NB4 (cell line): ENCODE data around the gene WDR73.

Experiments used
- DNase-seq: peaks from one replicate; pipeline ENCODE4 v3.0.0; 2010; ENCODE audit warnings: low read depth
- H3K4me3 ChIP-seq: one replicate; pipeline ENCODE4 v1.5.1; 2011; ENCODE audit warnings: mild to moderate bottlenecking, low read depth, low read length, moderate library complexity
- MYC ChIP-seq: IDR thresholded peaks from 2 replicates; pipeline ENCODE4 v1.6.1; 2011; ENCODE audit warnings: low read depth, low read length
- POLR2A ChIP-seq: IDR thresholded peaks from 2 replicates; pipeline ENCODE4 v1.6.1; 2011; ENCODE audit warnings: mild to moderate bottlenecking; ENCODE audit not compliant: insufficient read length; ENCODE audit errors: extremely low read depth
- TF ChIP-seq, protein P1 (sequence below): IDR thresholded peaks from 2 replicates; pipeline ENCODE4 v1.6.1; 2011; ENCODE audit warnings: low read depth, low read length
- TF ChIP-seq, protein P2 (sequence below): IDR thresholded peaks from one replicate; pipeline ENCODE4 v1.5.1; 2012; ENCODE audit warnings: low read depth, low read length

WDR73 gene

DNA sequence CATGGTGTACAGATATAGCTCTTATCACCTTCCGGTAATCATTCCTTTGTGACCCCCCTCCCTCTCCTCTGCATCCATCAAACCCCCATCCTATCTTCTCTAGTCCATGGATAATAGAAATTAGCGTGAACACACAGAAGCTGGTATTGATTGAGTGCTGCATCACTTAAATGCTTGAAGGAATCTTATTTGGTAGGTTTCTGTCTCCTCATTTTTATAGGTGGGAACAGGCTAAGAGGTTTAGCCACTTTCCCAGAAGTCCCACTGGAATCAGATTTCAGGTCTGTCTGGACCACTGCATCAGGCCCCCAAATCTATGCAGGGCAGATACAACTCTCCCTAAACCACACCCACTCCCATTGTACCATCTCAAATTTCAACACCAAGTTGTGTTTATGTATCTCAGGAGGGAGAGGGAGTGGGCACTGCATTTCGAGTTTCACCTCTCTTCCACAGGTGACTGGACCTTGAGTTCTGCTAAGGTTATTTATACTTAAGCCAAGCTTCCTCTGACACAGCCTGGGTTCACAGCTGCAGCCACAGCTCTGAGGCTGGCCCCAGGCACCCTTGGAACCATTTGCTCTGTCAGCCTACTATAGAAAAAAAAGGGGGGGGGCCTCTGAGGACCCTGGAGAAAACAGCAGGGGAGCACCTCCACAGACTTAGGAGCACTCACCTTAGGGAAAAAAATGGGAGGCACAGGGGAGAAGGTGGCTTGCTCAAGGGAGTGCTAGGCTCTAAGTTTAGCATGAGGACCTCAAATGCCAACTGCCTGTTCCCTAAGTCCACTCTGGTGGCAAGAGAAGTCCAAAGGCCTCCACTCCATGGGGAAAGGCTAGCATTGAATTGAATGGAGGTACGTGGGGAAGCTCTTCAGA, 6.1 kb upstream of the WDR73 start:
- TF ChIP-seq, protein P1, sequence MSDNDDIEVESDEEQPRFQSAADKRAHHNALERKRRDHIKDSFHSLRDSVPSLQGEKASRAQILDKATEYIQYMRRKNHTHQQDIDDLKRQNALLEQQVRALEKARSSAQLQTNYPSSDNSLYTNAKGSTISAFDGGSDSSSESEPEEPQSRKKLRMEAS: no peak
- no peak for TF ChIP-seq MYC
- no peak for TF ChIP-seq POLR2A
- TF ChIP-seq, protein P2, sequence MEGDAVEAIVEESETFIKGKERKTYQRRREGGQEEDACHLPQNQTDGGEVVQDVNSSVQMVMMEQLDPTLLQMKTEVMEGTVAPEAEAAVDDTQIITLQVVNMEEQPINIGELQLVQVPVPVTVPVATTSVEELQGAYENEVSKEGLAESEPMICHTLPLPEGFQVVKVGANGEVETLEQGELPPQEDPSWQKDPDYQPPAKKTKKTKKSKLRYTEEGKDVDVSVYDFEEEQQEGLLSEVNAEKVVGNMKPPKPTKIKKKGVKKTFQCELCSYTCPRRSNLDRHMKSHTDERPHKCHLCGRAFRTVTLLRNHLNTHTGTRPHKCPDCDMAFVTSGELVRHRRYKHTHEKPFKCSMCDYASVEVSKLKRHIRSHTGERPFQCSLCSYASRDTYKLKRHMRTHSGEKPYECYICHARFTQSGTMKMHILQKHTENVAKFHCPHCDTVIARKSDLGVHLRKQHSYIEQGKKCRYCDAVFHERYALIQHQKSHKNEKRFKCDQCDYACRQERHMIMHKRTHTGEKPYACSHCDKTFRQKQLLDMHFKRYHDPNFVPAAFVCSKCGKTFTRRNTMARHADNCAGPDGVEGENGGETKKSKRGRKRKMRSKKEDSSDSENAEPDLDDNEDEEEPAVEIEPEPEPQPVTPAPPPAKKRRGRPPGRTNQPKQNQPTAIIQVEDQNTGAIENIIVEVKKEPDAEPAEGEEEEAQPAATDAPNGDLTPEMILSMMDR: no peak
- DNase-seq: no peak

DNA sequence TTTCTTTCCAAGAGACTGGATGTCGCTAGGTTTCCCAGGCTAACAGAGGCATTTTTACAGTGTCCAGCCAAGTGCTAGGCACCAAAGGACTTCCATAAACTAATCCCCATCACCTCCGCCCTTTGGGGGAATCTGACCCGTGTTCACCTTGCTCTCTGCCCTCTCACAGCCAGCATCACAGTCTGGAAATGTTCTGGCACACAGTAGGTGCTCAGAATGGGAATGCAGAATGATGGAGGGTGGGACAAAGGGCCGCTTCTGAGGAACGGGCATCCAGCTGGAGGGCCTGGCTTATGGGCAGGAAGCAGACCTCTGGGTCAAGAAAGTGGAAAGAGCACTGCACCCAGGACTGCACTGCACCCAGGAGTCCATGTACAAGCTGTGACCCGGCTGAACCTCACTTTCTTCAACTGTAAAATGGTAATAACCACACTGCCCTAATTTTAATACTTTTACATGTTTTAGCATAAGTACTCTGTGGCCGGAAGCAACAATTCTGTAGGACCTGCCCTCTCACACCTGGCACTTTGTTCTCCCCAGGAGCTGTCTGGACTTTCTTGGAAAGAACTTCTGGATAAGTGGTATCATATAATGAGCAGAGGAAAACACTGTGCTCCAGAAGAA, 4.8 kb upstream of the WDR73 start:
- DNase-seq: no peak
- peak overlapping the region; percentile 33 for H3K4me3 ChIP-seq
- TF ChIP-seq POLR2A: no peak
- TF ChIP-seq, protein P1: no peak
- no peak for TF ChIP-seq MYC
- TF ChIP-seq, protein P2: no peak

More for the DNA sequence above, 6.1 kb upstream of the WDR73 start:
- no peak overlapping the region for H3K4me3 ChIP-seq

DNA sequence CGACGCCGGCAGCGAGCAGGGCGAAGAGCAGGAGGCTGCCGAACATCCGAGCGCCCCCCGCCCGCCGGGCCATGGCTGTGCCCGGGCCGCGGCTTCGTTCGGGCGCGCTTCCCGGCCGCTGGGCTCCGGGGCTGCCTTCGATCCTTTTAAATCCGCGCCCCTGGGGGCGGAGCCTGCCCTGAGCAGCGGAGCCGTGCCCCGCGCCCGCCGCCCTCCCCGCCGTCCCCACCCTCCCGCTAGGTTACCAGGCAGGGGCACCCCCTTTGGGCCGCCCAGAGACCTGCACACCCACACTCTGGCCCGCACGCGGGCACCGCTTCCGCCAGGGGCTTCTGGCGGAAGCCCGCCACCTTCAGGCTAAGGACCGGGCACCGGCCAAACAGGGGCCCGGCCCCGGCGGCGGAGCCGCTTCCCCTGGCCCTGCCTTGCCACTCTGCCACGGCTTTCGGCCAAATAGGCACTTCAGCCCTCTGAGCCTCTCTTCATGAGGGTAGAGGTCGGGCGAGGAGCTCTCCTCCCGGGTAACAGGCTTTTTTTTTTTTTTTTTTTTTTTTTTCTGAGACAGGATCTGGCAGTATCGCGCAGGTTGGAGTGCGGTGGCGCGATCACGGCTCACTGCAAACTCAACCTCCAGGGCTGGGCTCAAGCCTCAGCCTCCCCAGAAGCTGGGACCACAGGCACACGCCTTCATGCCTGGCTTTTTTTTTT, 4.2 kb upstream of the WDR73 start, which contains the start of gene NMB:
TSS of gene NMB (minus strand) at position 120 of the 708 bp plus-strand sequence. CDS start at position 73, 47 bp downstream.
- peak; percentile 94 for TF ChIP-seq MYC
- TF ChIP-seq, protein P1: peak; percentile 79
- TF ChIP-seq, protein P2: peak; percentile 82
- no peak for TF ChIP-seq POLR2A
- peak within 1 kb of the TSS; percentile 59 for H3K4me3 ChIP-seq
- DNase-seq: peak; percentile 95

DNA sequence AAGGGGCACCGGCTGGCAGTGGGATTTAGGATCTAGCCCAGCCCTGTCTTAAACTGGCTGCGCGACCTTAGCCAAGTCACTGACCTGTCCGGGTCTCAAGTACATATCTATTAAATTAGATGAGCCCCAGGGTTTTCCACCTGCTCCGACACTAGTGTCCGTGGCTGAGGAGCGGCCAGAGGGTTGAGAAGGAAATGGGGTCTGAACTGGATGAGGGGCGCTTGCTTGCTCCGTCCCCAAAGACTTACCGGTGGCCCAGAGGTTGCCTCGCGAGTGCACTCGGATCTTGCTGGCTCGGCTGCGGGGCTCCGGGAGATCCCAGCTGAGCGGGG, 3.6 kb upstream of the WDR73 start:
- peak overlapping the region; percentile 59 for H3K4me3 ChIP-seq
- DNase-seq: peak; percentile 26
- TF ChIP-seq MYC (no peak), POLR2A (no peak)
- TF ChIP-seq, protein P2: no peak
- TF ChIP-seq, protein P1: no peak

DNA sequence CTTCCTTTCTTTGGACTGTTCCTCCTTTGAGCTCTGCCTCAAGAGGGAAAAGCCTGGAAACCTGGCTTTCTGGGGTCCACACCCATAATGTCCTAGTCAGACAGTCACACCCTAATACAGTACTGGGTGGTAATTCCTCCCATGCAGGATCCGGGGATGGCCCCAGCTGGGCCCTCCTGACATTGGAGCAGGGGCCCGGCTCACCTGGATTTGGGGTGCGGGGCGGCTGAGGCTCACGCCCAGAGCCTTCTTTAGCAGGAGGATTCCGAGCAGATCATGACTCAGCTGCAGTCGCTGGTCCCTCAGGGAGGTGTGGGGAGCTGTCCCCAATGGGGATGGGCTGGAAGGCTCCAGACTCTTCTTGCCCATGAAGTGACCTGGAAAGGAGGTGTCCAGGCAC, 2.9 kb upstream of the WDR73 start:
- H3K4me3 ChIP-seq: no peak overlapping the region
- TF ChIP-seq POLR2A: no peak
- no peak for TF ChIP-seq MYC
- TF ChIP-seq, protein P1: no peak
- TF ChIP-seq, protein P2: no peak
- DNase-seq: no peak
